ENCODE data around the gene STYX.
"Not testable (repeated sequence)": the region's sequence is repeated elsewhere in the genome, so short reads cannot be mapped to it uniquely, and the experiment has no call there.

GRCh38 chr14:52762923-52763322, 33.0 kb downstream of the STYX start:
- TF ChIP-seq CTCF (IDR thresholded peaks at IDR 0.05); JUN (CRISPR knock-in tag; IDR thresholded peaks at IDR 0.05): not testable (repeated sequence)
